PC-3 (cell line): Measurements from ENCODE around the gene PHF1.

Source experiments
- CTCF ChIP-seq: fragments of 300-600 bp; sonication (generic); conservative IDR thresholded peaks from 2 replicates; pipeline ENCODE4 v1.5.1; 2017; ENCODE audit warnings: antibody characterized with exemption, low read depth, mild to moderate bottlenecking, low read length
- EZH2 ChIP-seq: fragments of 300-600 bp; sonication (generic); IDR thresholded peaks from one replicate; pipeline ENCODE4 v1.6.1; 2017; ENCODE audit warnings: antibody characterized with exemption, mild to moderate bottlenecking, low read length; ENCODE audit not compliant: unreplicated experiment

- TF ChIP-seq CTCF (no peak), EZH2 (no peak)
These were observed 5.0 kb downstream of the PHF1 start for GRCh38 chr6:33415831-33416230.
